IMR-90 (cell line): ENCODE results near the gene SMAD4. TPM values are rescaled to one million over a fixed set of nuclear protein-coding genes. Genes with fewer than 3 reads are reported as not detected.
A peak's percentile ranks its signal among the peaks of the same experiment; 100 is the strongest.

Experiments
- ATAC-seq: fragments of 200-7000 bp; cut with Tn5 transposase; 2 replicates; pipeline ENCODE4 v1.9.1; 2020; ENCODE audit warnings: low read depth, mild to moderate bottlenecking, moderate library complexity
- BruUV-seq: library from RNA; stranded (reverse); fragments of 400-500 nt; replicated peaks from 2 replicates; lab custom pipeline; 2021; lab: Mats Ljungman, UMichigan
- CTCF ChIA-PET: fragments of 300-600 bp; formaldehyde crosslinking; extraction: SDS; loops from one replicate; lab custom pipeline; 2021; ENCODE audit warnings: antibody characterized with exemption; lab: Yijun Ruan, JAX
- POLR2A ChIA-PET: fragments of 300-600 bp; sonication (Branson Sonifier 250); formaldehyde crosslinking; loops from one replicate; lab custom pipeline; 2022; ENCODE audit warnings: antibody characterized with exemption; ENCODE audit not compliant: unreplicated experiment; lab: Charles Lee
- DNase-seq: peaks from one replicate; pipeline ENCODE4 v3.0.0; 2013
- H2AFZ ChIP-seq: replicated peaks from 2 replicates; pipeline ENCODE3; 2013; ENCODE audit warnings: low read length, mild to moderate bottlenecking; ENCODE audit not compliant: poor library complexity
- H2AK5ac ChIP-seq: 2 replicates; pipeline ENCODE4 v1.6.1; 2013; ENCODE audit warnings: low read depth, low read length, inconsistent platforms
- H2AK9ac ChIP-seq: replicated peaks from 2 replicates; pipeline ENCODE3; 2013; ENCODE audit warnings: mild to moderate bottlenecking, low read depth, low read length, moderate library complexity; ENCODE audit not compliant: poor library complexity
- H2BK120ac ChIP-seq: 2 replicates; pipeline ENCODE4 v1.6.1; 2013; ENCODE audit warnings: low read depth, low read length, inconsistent platforms
- H2BK15ac ChIP-seq: 3 replicates; pipeline ENCODE4 v1.6.1; 2013; ENCODE audit warnings: low read depth, low read length, inconsistent platforms
- H2BK20ac ChIP-seq: 2 replicates; pipeline ENCODE4 v1.6.1; 2013; ENCODE audit warnings: low read depth, mild to moderate bottlenecking, inconsistent platforms, low read length, moderate library complexity
- H2BK5ac ChIP-seq: 2 replicates; pipeline ENCODE4 v1.6.1; 2013; ENCODE audit warnings: mild to moderate bottlenecking, low read depth, low read length, inconsistent platforms; ENCODE audit not compliant: poor library complexity, severe bottlenecking
- H3K14ac ChIP-seq: replicated peaks from 2 replicates; pipeline ENCODE4 v1.6.1; 2013; ENCODE audit warnings: low read depth, low read length, inconsistent platforms
- H3K18ac ChIP-seq: 2 replicates; pipeline ENCODE4 v1.6.1; 2013; ENCODE audit warnings: low read depth, low read length, control low read depth
- H3K23ac ChIP-seq: 2 replicates; pipeline ENCODE4 v1.6.1; 2013; ENCODE audit warnings: low read depth, low read length, inconsistent platforms
- H3K27ac ChIP-seq: 2 replicates; pipeline ENCODE4 v1.5.1; 2013; ENCODE audit warnings: mild to moderate bottlenecking, control low read depth, low read length; ENCODE audit not compliant: insufficient read depth
- H3K27me3 ChIP-seq: 2 replicates; pipeline ENCODE4 v1.6.1; 2013; ENCODE audit warnings: low read length; ENCODE audit not compliant: control insufficient read depth, insufficient read depth
- H3K36me3 ChIP-seq: 2 replicates; pipeline ENCODE4 v1.6.1; 2013; ENCODE audit warnings: low read length, mixed read lengths; ENCODE audit not compliant: control insufficient read depth, insufficient read depth
- H3K4ac ChIP-seq: 2 replicates; pipeline ENCODE4 v1.6.1; 2013; ENCODE audit warnings: low read depth, low read length, inconsistent platforms
- H3K4me1 ChIP-seq: 2 replicates; pipeline ENCODE4 v1.6.1; 2013; ENCODE audit warnings: low read length, mixed read lengths; ENCODE audit not compliant: control insufficient read depth, insufficient read depth
- H3K4me2 ChIP-seq: 2 replicates; pipeline ENCODE4 v1.6.1; 2013; ENCODE audit warnings: low read depth, mild to moderate bottlenecking, control low read depth, low read length, moderate library complexity
- H3K4me3 ChIP-seq: 2 replicates; pipeline ENCODE4 v1.5.1; 2013; ENCODE audit warnings: low read depth, mild to moderate bottlenecking, control low read depth, low read length, moderate library complexity; ENCODE audit not compliant: insufficient read depth
- H3K56ac ChIP-seq: 2 replicates; pipeline ENCODE4 v1.6.1; 2013; ENCODE audit warnings: low read length, inconsistent platforms; ENCODE audit not compliant: insufficient read depth; ENCODE audit errors: extremely low read depth
- H3K79me1 ChIP-seq, 2 experiments: 2 replicates each; pipeline ENCODE4 v1.6.1; 2013; ENCODE audit warnings: low read length in 2 of 2, inconsistent platforms in 1 of 2, low read depth in 1 of 2
- H3K9ac ChIP-seq: 2 replicates; pipeline ENCODE4 v1.6.1; 2013; ENCODE audit warnings: low read depth, low read length, control low read depth
- H3K9me1 ChIP-seq: 2 replicates; pipeline ENCODE4 v1.6.1; 2013; ENCODE audit warnings: low read length, inconsistent platforms; ENCODE audit not compliant: insufficient read depth
- H3K9me3 ChIP-seq: 2 replicates; pipeline ENCODE4 v1.6.1; 2013; ENCODE audit warnings: low read length; ENCODE audit not compliant: control insufficient read depth, insufficient read depth
- H4K20me1 ChIP-seq: 2 replicates; pipeline ENCODE4 v1.6.1; 2013; ENCODE audit warnings: low read length, inconsistent platforms; ENCODE audit not compliant: insufficient read depth
- H4K5ac ChIP-seq: 2 replicates; pipeline ENCODE4 v1.6.1; 2013; ENCODE audit warnings: mild to moderate bottlenecking, low read depth, low read length, control low read depth
- H4K8ac ChIP-seq, 2 experiments: 2 replicates each; pipeline ENCODE4 v1.6.1; 2013; ENCODE audit warnings: low read depth in 2 of 2, low read length in 2 of 2, control low read depth in 1 of 2, inconsistent platforms in 1 of 2
- H4K91ac ChIP-seq: 2 replicates; pipeline ENCODE4 v1.6.1; 2013; ENCODE audit warnings: low read depth, low read length, inconsistent platforms; ENCODE audit not compliant: insufficient read depth
- BHLHE40 ChIP-seq: fragments of 150-350 bp; IDR thresholded peaks from 2 replicates; pipeline ENCODE4 v1.6.1; 2016; ENCODE audit warnings: mild to moderate bottlenecking, low read depth, low read length
- CEBPB ChIP-seq: IDR thresholded peaks from 2 replicates; pipeline ENCODE4 v1.6.1; 2012; ENCODE audit warnings: low read depth, low read length, improper control_type of control experiment
- CTCF ChIP-seq: conservative IDR thresholded peaks from 2 replicates; pipeline ENCODE4 v1.5.1; 2012; ENCODE audit warnings: mild to moderate bottlenecking, low read depth, low read length, improper control_type of control experiment
- MXI1 ChIP-seq: IDR thresholded peaks from 2 replicates; pipeline ENCODE4 v1.6.1; 2012; ENCODE audit warnings: low read depth, mild to moderate bottlenecking, low read length, moderate library complexity, borderline replicate concordance
- RAD21 ChIP-seq: IDR thresholded peaks from 2 replicates; pipeline ENCODE4 v1.6.1; 2012; ENCODE audit warnings: low read length, improper control_type of control experiment
- SMC3 ChIP-seq: fragments of 150-350 bp; IDR thresholded peaks from 2 replicates; pipeline ENCODE4 v1.6.1; 2016; ENCODE audit warnings: low read depth, mild to moderate bottlenecking, antibody characterized with exemption, low read length, moderate library complexity
- WGBS, 2 experiments: methylation state at CpG; one replicate each; pipeline versions ENCODE4 v1.1.5 to v1.1.7; 2013; ENCODE audit warnings: missing lambda C conversion rate in 2 of 2; ENCODE audit not compliant: insufficient read length in 1 of 2; ENCODE audit errors: extremely low coverage in 2 of 2; 5-methylcytosine and 5-hydroxymethylcytosine counted together
- dilution Hi-C: fragments of 300-500 bp; cut with HindIII; formaldehyde crosslinking; loops from one replicate; pipeline ENCODE4 v1.14.3; 2018; ENCODE audit warnings: low sequenced_read_pairs; ENCODE audit not compliant: unreplicated experiment
- in situ Hi-C: fragments of 300-500 bp; cut with MboI; formaldehyde crosslinking; loops from 3 replicates; pipeline ENCODE4 v1.14.3; 2019; ENCODE audit warnings: low sequenced_read_pairs, inconsistent platforms, mixed read lengths
- intact Hi-C: fragments of 100-400 bp; cut with micrococcal nuclease; formaldehyde crosslinking; loops from 2 replicates; pipeline ENCODE4 v1.10.0; 2022
- polyA plus RNA-seq, 3 experiments: library from polyadenylated mRNA; depleted of rRNA; stranded (reverse); fragments of >200 nt; gene quantifications; 2 replicates each; pipeline ENCODE4 v1.2.3, GENCODE V29; 2012; ENCODE audit warnings: low replicate concordance in 1 of 3
- total RNA-seq: library from RNA; depleted of rRNA; stranded (reverse); fragments of >200 nt; gene quantifications from 2 replicates; pipeline ENCODE4 v1.2.3, GENCODE V29; 2012

Gene SMAD4
- total and polyA plus RNA-seq, 2 of the 4 experiments (the other 2 are of a cell fraction), result 57.6 to 145 TPM

DNA sequence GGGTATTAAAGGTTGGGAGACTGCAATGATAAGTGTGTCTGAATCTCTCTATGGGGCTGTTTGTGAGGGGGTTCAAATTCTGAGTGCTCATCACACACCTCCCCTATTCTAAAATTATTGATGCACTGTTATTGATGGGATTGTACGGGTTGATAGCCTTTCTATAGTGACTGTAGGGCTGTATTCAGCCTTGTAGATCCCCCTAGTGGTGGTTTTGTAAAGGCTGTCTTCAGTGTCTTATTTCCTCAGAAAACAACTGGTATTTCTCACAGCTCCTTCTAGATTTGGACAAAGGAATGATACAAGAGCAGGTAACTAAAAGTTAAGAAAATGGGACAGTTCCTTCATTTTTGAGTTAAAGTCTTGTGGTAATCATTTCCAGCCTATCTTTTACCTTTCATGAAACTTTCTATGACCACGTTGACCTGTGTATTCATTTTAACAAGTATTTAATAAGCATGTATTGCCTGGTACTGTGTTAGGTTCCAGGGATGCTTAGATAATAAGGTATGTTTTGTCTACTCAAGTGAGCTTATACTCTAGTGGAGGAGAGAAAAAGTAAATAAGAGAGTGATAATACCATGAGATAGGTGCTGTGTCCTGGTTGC, 21.2 kb downstream of the SMAD4 start:
- WGBS, 2 experiments, result no CpG with 5 or more reads among the region's 2 CpGs
- Histone ChIP-seq H4K5ac (no peak overlapping the region), H3K4me1 (peaks cover 2% of the 10 kb centered on the region; the same call in 1 of the 2 replicates), H3K9me3 (no peaks in the 10 kb centered on the region), H3K23ac (no peak overlapping the region), H3K9ac (no peak overlapping the region), H2BK5ac (no peak overlapping the region), H3K36me3 (peaks cover 9% of the 10 kb centered on the region), H3K4me2 (no peak overlapping the region), H3K14ac (no peak overlapping the region), H3K18ac (no peak overlapping the region), H3K4me3 (no peak overlapping the region), H4K91ac (no peak overlapping the region), H4K20me1 (peaks cover 11% of the 10 kb centered on the region), H3K27me3 (no peaks in the 10 kb centered on the region), H3K56ac (no peak overlapping the region), H2AK5ac (no peak overlapping the region), H4K8ac (no peak overlapping the region), H2BK15ac (no peak overlapping the region), H3K27ac (no peak overlapping the region), H3K4ac (no peak overlapping the region), H3K79me1 (peaks cover 7 to 35% of the 10 kb centered on the region in 2 experiments; a peak in 3 of 4 replicates), H2AFZ (no peak overlapping the region), H2BK120ac (no peak overlapping the region), H2AK9ac (no peak overlapping the region), H3K9me1 (no peaks in the 10 kb centered on the region), H2BK20ac (no peak overlapping the region)
- POLR2A ChIA-PET, result no interaction called here
- TF ChIP-seq CTCF, result peak; percentile 75
- peak; percentile 78 for TF ChIP-seq SMC3
- no peak for TF ChIP-seq MXI1
- TF ChIP-seq RAD21, result peak; percentile 74
- no peak for TF ChIP-seq BHLHE40
- no peak for TF ChIP-seq CEBPB
- dilution Hi-C loops, result no loop called here
- intact Hi-C loops, result loop anchor here (1.0 to 5.0 kb wide), 2 partner anchors 84 to 231 kb away; partner anchors contain the start of genes ELAC1 and MRO
- no TSS peak for BruUV-seq
- ATAC-seq, result peak; percentile 95
- DNase-seq, result peak; percentile 65
- in situ Hi-C loops, result no loop called here
- CTCF ChIA-PET, result interaction anchor here (0.6 to 1.4 kb wide), 8 partner anchors 8 to 231 kb away, joined by 3 to 4 read pairs (median 3); no protein-coding TSS in a partner anchor
